A673 (cell line): ENCODE measurements around the gene ARL8A.

Experiments
- EZH2 ChIP-seq: fragments of 200-600 bp; sonication (generic); IDR thresholded peaks from 2 replicates; pipeline ENCODE4 v1.6.1; 2017; ENCODE audit warnings: borderline replicate concordance, low read depth, mild to moderate bottlenecking, mixed read lengths, antibody characterized with exemption, low read length; ENCODE audit not compliant: poor library complexity, severe bottlenecking
- TF ChIP-seq, protein P1 (sequence below): fragments of 300-800, 200-600 bp; sonication (generic); conservative IDR thresholded peaks from 2 replicates; pipeline ENCODE4 v1.5.1; 2017; ENCODE audit warnings: low read depth, mild to moderate bottlenecking, antibody characterized with exemption, low read length, moderate library complexity, mixed read lengths

DNA sequence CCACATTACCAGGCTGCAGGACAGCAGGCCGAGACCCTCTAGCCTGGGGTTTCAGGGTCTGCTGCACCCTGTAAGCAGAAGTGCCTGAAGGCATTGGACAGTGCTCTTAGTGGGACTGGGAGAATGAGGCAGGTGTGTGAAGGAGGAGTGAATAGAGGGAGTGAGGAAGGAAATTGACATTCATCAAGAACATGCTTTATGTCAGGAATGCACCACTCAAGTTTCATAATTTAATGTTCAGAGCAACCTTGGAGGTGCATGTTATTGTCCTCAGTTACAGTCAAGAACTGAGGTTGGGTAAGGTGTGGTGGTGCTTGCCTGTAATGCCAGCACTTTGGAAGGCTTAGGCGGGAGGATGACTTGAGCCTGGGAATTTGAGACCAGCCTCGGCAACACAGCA, 33.6 kb downstream of the ARL8A start:
- TF ChIP-seq, protein P1, sequence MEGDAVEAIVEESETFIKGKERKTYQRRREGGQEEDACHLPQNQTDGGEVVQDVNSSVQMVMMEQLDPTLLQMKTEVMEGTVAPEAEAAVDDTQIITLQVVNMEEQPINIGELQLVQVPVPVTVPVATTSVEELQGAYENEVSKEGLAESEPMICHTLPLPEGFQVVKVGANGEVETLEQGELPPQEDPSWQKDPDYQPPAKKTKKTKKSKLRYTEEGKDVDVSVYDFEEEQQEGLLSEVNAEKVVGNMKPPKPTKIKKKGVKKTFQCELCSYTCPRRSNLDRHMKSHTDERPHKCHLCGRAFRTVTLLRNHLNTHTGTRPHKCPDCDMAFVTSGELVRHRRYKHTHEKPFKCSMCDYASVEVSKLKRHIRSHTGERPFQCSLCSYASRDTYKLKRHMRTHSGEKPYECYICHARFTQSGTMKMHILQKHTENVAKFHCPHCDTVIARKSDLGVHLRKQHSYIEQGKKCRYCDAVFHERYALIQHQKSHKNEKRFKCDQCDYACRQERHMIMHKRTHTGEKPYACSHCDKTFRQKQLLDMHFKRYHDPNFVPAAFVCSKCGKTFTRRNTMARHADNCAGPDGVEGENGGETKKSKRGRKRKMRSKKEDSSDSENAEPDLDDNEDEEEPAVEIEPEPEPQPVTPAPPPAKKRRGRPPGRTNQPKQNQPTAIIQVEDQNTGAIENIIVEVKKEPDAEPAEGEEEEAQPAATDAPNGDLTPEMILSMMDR, result no peak
- no peak for TF ChIP-seq EZH2
